HG03139 (cell line): ENCODE measurements around the gene ANKRD53.

Experiments
- ATAC-seq: cut with Tn5 transposase; IDR thresholded peaks from one replicate; pipeline ENCODE4 v1.9.1; 2021; ENCODE audit not compliant: unreplicated experiment

ANKRD53 gene

GRCh38 chr2:70964133-70964532 lies 14.3 kb upstream of the ANKRD53 start:
- no peak for ATAC-seq

- peak; percentile 66 for ATAC-seq
Measured at GRCh38 chr2:70964596-70965386, 13.6 kb upstream of the ANKRD53 start.

GRCh38 chr2:70965506-70965905 lies 12.9 kb upstream of the ANKRD53 start:
- no peak for ATAC-seq

GRCh38 chr2:70966681-70967080 lies 11.7 kb upstream of the ANKRD53 start:
- ATAC-seq = no peak

GRCh38 chr2:70967189-70967588 lies 11.2 kb upstream of the ANKRD53 start:
- no peak for ATAC-seq

GRCh38 chr2:70974592-70974991 lies 3.8 kb upstream of the ANKRD53 start:
- no peak for ATAC-seq

- ATAC-seq = no peak
Measured at GRCh38 chr2:70975237-70975636, 3.2 kb upstream of the ANKRD53 start.

GRCh38 chr2:70977605-70978205 lies 725 bp upstream of the ANKRD53 start:
- no peak for ATAC-seq

GRCh38 chr2:70979180-70979488 lies 704 bp downstream of the ANKRD53 start:
- no peak for ATAC-seq

GRCh38 chr2:70979626-70980025 lies 1.2 kb downstream of the ANKRD53 start:
- no peak for ATAC-seq

- no peak for ATAC-seq
Measured at GRCh38 chr2:70981421-70981820, 3.0 kb downstream of the ANKRD53 start.

GRCh38 chr2:70981866-70982810 lies 3.7 kb downstream of the ANKRD53 start:
- ATAC-seq = no peak

GRCh38 chr2:70982971-70983370 lies 4.5 kb downstream of the ANKRD53 start:
- no peak for ATAC-seq

- ATAC-seq = no peak
Measured at GRCh38 chr2:70983506-70984227, 5.2 kb downstream of the ANKRD53 start.

- ATAC-seq = no peak
Measured at GRCh38 chr2:70984228-70984575, 5.8 kb downstream of the ANKRD53 start.

GRCh38 chr2:70984576-70985282 lies 6.3 kb downstream of the ANKRD53 start:
- ATAC-seq = peak; percentile 95

- ATAC-seq = no peak
Measured at GRCh38 chr2:70985283-70985688, 6.9 kb downstream of the ANKRD53 start.

GRCh38 chr2:70985956-70986355 lies 7.5 kb downstream of the ANKRD53 start:
- ATAC-seq = no peak

- no peak for ATAC-seq
Measured at GRCh38 chr2:70986499-70987189, 8.2 kb downstream of the ANKRD53 start.

- no peak for ATAC-seq
Measured at GRCh38 chr2:70987386-70987785, 9.0 kb downstream of the ANKRD53 start.
